Loucy (cell line): ENCODE results near the gene BHLHE40.

Source experiments
- EZH2phosphoT487 ChIP-seq: fragments of 200-600 bp; IDR thresholded peaks from 2 replicates; pipeline ENCODE4 v1.6.1; 2018; ENCODE audit warnings: antibody characterized with exemption, mild to moderate bottlenecking, moderate library complexity, borderline replicate concordance
- TF ChIP-seq, protein P1 (sequence below): fragments of 200-600 bp; sonication (generic); conservative IDR thresholded peaks from 2 replicates; pipeline ENCODE4 v1.5.1; 2014; ENCODE audit warnings: mild to moderate bottlenecking, antibody characterized with exemption, low read length

DNA sequence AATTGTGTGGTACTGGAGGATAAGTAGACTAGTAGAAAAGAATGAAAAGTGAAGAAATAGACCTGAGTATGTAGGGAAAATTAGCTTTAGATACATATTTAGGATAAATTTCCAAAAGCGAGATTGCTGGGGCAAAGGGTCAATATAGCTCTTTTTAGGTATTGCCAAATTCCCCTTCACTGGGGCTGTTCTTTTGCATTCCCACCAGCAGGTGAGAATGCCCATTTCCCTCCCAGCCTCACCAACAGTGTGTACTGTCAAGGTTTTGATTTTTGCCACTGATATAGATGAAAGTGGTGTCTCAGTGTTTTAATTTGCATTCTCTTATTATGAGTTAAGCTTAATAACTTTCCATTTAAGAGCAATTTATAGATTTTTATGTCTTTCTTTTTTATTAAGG is 35.7 kb upstream of the BHLHE40 start:
- TF ChIP-seq, protein P1, sequence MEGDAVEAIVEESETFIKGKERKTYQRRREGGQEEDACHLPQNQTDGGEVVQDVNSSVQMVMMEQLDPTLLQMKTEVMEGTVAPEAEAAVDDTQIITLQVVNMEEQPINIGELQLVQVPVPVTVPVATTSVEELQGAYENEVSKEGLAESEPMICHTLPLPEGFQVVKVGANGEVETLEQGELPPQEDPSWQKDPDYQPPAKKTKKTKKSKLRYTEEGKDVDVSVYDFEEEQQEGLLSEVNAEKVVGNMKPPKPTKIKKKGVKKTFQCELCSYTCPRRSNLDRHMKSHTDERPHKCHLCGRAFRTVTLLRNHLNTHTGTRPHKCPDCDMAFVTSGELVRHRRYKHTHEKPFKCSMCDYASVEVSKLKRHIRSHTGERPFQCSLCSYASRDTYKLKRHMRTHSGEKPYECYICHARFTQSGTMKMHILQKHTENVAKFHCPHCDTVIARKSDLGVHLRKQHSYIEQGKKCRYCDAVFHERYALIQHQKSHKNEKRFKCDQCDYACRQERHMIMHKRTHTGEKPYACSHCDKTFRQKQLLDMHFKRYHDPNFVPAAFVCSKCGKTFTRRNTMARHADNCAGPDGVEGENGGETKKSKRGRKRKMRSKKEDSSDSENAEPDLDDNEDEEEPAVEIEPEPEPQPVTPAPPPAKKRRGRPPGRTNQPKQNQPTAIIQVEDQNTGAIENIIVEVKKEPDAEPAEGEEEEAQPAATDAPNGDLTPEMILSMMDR, result peak; percentile 18; the same call in 1 of the 2 replicates
- TF ChIP-seq EZH2phosphoT487, result no peak
